GM23338 (cell line): ENCODE data around the gene BAD. TPM values are rescaled to one million over a fixed set of nuclear protein-coding genes. Genes with fewer than 3 reads are reported as not detected.

Source experiments
- ATAC-seq: fragments of 200-7000 bp; cut with Tn5 transposase; 3 replicates; pipeline ENCODE4 v1.9.1; 2020
- DNase-seq: peaks from one replicate; pipeline ENCODE4 v3.0.0-alpha.2; 2015; ENCODE audit warnings: low spot score
- H2AFZ ChIP-seq: fragments of 200-600 bp; sonication (generic); 2 replicates; pipeline ENCODE4 v1.8.0; 2016; ENCODE audit warnings: antibody characterized with exemption, mild to moderate bottlenecking, moderate library complexity
- H3F3A ChIP-seq: fragments of 200-600 bp; sonication (generic); replicated peaks from 2 replicates; pipeline ENCODE4 v1.8.0; 2017; ENCODE audit warnings: antibody characterized with exemption, mixed run types, low read depth
- H3K27ac ChIP-seq: fragments of 200-600 bp; sonication (generic); 2 replicates; pipeline ENCODE4 v1.6.1; 2016; ENCODE audit warnings: low read depth
- H3K27me3 ChIP-seq: fragments of 200-600 bp; sonication (generic); 2 replicates; pipeline ENCODE4 v1.8.0; 2016; ENCODE audit warnings: mild to moderate bottlenecking, mixed run types, moderate library complexity; ENCODE audit not compliant: insufficient read depth
- H3K36me3 ChIP-seq: fragments of 200-600 bp; sonication (generic); 2 replicates; pipeline ENCODE4 v1.8.0; 2016; ENCODE audit warnings: mild to moderate bottlenecking; ENCODE audit not compliant: insufficient read depth
- H3K4me1 ChIP-seq: fragments of 200-600 bp; sonication (generic); 2 replicates; pipeline ENCODE4 v1.8.0; 2016; ENCODE audit warnings: mild to moderate bottlenecking, moderate library complexity; ENCODE audit not compliant: insufficient read depth
- H3K4me2 ChIP-seq: fragments of 200-600 bp; sonication (generic); 2 replicates; pipeline ENCODE4 v1.7.1; 2017; ENCODE audit warnings: mixed run types
- H3K4me3 ChIP-seq: fragments of 200-600 bp; sonication (generic); 2 replicates; pipeline ENCODE4 v1.6.1; 2016; ENCODE audit warnings: mixed run types
- H3K79me2 ChIP-seq: fragments of 200-600 bp; sonication (generic); replicated peaks from 2 replicates; pipeline ENCODE4 v1.8.0; 2017; ENCODE audit warnings: mild to moderate bottlenecking; ENCODE audit not compliant: insufficient read depth
- H3K9me2 ChIP-seq: fragments of 200-600 bp; sonication (generic); 2 replicates; pipeline ENCODE4 v1.8.0; 2017; ENCODE audit not compliant: insufficient read depth
- H4K20me1 ChIP-seq: fragments of 200-600 bp; sonication (generic); replicated peaks from 2 replicates; pipeline ENCODE4 v1.8.0; 2017; ENCODE audit warnings: mild to moderate bottlenecking; ENCODE audit not compliant: insufficient read depth
- H3K27ac Mint-ChIP-seq: 2 replicates; pipeline ENCODE4 v1.8.0; 2020; ENCODE audit warnings: inconsistent platforms, mild to moderate bottlenecking, moderate library complexity, mixed read lengths
- H3K27me3 Mint-ChIP-seq: 3 replicates; pipeline ENCODE4 v1.8.0; 2022; ENCODE audit warnings: low read depth, mild to moderate bottlenecking, moderate library complexity, mixed read lengths, inconsistent platforms; ENCODE audit not compliant: insufficient read depth, poor library complexity
- H3K36me3 Mint-ChIP-seq: 3 replicates; pipeline ENCODE4 v1.8.0; 2021; ENCODE audit warnings: low read depth, mild to moderate bottlenecking, inconsistent platforms, moderate library complexity, mixed read lengths
- H3K4me1 Mint-ChIP-seq: 3 replicates; pipeline ENCODE4 v1.8.0; 2020; ENCODE audit warnings: mild to moderate bottlenecking, inconsistent platforms, mixed read lengths
- H3K4me3 Mint-ChIP-seq: 3 replicates; pipeline ENCODE4 v1.8.0; 2021; ENCODE audit warnings: moderate library complexity, mild to moderate bottlenecking, inconsistent platforms, mixed read lengths
- H3K9me3 Mint-ChIP-seq: 3 replicates; pipeline ENCODE4 v1.8.0; 2020; ENCODE audit warnings: moderate library complexity, mild to moderate bottlenecking, inconsistent platforms, mixed read lengths
- CREB1 ChIP-seq: fragments of 250-450 bp; sonication (Bioruptor Pico); IDR thresholded peaks from 2 replicates; pipeline ENCODE4 v1.5.0; 2020; ENCODE audit warnings: low read depth, mild to moderate bottlenecking, moderate library complexity
- EZH2phosphoT487 ChIP-seq: fragments of 200-600 bp; sonication (generic); IDR thresholded peaks from one replicate; pipeline ENCODE4 v1.8.1; 2018; ENCODE audit warnings: antibody characterized with exemption; ENCODE audit not compliant: unreplicated experiment
- JUNB ChIP-seq: IDR thresholded peaks from one replicate; pipeline ENCODE4 v1.6.1; 2016; ENCODE audit warnings: antibody characterized with exemption; ENCODE audit not compliant: unreplicated experiment
- POLR2AphosphoS5 ChIP-seq: IDR thresholded peaks from 2 replicates; pipeline ENCODE4 v1.6.1; 2016; ENCODE audit warnings: antibody characterized with exemption, low read depth
- ZNF331 ChIP-seq: fragments of 250-450 bp; sonication (Bioruptor Pico); IDR thresholded peaks from 2 replicates; pipeline ENCODE4 v1.5.0; 2020; ENCODE audit warnings: low read depth, mild to moderate bottlenecking, moderate library complexity
- polyA plus RNA-seq: library from polyadenylated mRNA; unstranded; fragments of >200 nt; fragmentation: Nextera tagmentation; extraction: Ambion mirVana; gene quantifications from 2 replicates; pipeline ENCODE4 v1.2.1, GENCODE V29; 2016
- total RNA-seq: library from RNA; depleted of rRNA; stranded (reverse); fragments of >200 nt; shearing (Covaris generic); gene quantifications from 2 replicates; pipeline ENCODE4 v1.2.3, GENCODE V29; 2014
- TF ChIP-seq, protein P1 (sequence below): fragments of 250-450 bp; sonication (Bioruptor Pico); IDR thresholded peaks from 2 replicates; pipeline ENCODE4 v1.5.0; 2020; ENCODE audit warnings: mild to moderate bottlenecking, moderate library complexity
- TF ChIP-seq, protein P2 (sequence below), 2 experiments: fragments of 200-600 bp in 1 of 2; sonication (generic) in 1 of 2; conservative IDR thresholded peaks; 2 replicates each; pipeline versions ENCODE4 v1.5.1 to v1.6.1; 2016 to 2017; ENCODE audit warnings: antibody characterized with exemption in 2 of 2, low read depth in 2 of 2, mild to moderate bottlenecking in 2 of 2, moderate library complexity in 1 of 2

BAD gene
- total and polyA plus RNA-seq, 2 experiments from 2014 or later = 46.3 to 46.4 TPM

GRCh38 chr11:64296236-64296635 lies 11.8 kb upstream of the BAD start:
- H3F3A ChIP-seq = peaks cover 20% of the 10 kb centered on the region
- H3K4me1 ChIP-seq = peaks cover 7% of the 10 kb centered on the region; the same call in 1 of the 2 replicates
- peaks cover 16% of the 10 kb centered on the region for H4K20me1 ChIP-seq
- Mint-ChIP-seq H3K9me3 (no peaks in the 10 kb centered on the region; the same call in 1 of the 3 replicates), H3K27me3 (peaks cover 93% of the 10 kb centered on the region), H3K27ac (no peak overlapping the region), H3K4me3 (no peak overlapping the region), H3K36me3 (no peaks in the 10 kb centered on the region; the same call in 2 of the 3 replicates), H3K4me1 (peaks cover 13% of the 10 kb centered on the region)
- H3K4me2 ChIP-seq = peak overlapping the region; percentile 74; the same call in 1 of the 2 replicates
- TF ChIP-seq, protein P1, sequence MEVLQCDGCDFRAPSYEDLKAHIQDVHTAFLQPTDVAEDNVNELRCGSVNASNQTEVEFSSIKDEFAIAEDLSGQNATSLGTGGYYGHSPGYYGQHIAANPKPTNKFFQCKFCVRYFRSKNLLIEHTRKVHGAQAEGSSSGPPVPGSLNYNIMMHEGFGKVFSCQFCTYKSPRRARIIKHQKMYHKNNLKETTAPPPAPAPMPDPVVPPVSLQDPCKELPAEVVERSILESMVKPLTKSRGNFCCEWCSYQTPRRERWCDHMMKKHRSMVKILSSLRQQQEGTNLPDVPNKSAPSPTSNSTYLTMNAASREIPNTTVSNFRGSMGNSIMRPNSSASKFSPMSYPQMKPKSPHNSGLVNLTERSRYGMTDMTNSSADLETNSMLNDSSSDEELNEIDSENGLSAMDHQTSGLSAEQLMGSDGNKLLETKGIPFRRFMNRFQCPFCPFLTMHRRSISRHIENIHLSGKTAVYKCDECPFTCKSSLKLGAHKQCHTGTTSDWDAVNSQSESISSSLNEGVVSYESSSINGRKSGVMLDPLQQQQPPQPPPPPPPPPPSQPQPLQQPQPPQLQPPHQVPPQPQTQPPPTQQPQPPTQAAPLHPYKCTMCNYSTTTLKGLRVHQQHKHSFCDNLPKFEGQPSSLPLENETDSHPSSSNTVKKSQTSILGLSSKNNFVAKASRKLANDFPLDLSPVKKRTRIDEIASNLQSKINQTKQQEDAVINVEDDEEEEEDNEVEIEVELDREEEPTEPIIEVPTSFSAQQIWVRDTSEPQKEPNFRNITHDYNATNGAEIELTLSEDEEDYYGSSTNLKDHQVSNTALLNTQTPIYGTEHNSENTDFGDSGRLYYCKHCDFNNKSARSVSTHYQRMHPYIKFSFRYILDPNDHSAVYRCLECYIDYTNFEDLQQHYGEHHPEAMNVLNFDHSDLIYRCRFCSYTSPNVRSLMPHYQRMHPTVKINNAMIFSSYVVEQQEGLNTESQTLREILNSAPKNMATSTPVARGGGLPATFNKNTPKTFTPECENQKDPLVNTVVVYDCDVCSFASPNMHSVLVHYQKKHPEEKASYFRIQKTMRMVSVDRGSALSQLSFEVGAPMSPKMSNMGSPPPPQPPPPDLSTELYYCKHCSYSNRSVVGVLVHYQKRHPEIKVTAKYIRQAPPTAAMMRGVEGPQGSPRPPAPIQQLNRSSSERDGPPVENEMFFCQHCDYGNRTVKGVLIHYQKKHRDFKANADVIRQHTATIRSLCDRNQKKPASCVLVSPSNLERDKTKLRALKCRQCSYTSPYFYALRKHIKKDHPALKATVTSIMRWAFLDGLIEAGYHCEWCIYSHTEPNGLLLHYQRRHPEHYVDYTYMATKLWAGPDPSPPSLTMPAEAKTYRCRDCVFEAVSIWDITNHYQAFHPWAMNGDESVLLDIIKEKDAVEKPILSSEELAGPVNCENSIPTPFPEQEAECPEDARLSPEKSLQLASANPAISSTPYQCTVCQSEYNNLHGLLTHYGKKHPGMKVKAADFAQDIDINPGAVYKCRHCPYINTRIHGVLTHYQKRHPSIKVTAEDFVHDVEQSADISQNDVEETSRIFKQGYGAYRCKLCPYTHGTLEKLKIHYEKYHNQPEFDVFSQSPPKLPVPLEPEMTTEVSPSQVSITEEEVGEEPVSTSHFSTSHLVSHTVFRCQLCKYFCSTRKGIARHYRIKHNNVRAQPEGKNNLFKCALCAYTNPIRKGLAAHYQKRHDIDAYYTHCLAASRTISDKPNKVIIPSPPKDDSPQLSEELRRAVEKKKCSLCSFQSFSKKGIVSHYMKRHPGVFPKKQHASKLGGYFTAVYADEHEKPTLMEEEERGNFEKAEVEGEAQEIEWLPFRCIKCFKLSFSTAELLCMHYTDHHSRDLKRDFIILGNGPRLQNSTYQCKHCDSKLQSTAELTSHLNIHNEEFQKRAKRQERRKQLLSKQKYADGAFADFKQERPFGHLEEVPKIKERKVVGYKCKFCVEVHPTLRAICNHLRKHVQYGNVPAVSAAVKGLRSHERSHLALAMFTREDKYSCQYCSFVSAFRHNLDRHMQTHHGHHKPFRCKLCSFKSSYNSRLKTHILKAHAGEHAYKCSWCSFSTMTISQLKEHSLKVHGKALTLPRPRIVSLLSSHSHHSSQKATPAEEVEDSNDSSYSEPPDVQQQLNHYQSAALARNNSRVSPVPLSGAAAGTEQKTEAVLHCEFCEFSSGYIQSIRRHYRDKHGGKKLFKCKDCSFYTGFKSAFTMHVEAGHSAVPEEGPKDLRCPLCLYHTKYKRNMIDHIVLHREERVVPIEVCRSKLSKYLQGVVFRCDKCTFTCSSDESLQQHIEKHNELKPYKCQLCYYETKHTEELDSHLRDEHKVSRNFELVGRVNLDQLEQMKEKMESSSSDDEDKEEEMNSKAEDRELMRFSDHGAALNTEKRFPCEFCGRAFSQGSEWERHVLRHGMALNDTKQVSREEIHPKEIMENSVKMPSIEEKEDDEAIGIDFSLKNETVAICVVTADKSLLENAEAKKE (CRISPR knock-in tag) = no peak
- TF ChIP-seq JUNB = no peak
- TF ChIP-seq CREB1 (CRISPR knock-in tag) = no peak
- no peak for TF ChIP-seq POLR2AphosphoS5
- TF ChIP-seq, protein P2, sequence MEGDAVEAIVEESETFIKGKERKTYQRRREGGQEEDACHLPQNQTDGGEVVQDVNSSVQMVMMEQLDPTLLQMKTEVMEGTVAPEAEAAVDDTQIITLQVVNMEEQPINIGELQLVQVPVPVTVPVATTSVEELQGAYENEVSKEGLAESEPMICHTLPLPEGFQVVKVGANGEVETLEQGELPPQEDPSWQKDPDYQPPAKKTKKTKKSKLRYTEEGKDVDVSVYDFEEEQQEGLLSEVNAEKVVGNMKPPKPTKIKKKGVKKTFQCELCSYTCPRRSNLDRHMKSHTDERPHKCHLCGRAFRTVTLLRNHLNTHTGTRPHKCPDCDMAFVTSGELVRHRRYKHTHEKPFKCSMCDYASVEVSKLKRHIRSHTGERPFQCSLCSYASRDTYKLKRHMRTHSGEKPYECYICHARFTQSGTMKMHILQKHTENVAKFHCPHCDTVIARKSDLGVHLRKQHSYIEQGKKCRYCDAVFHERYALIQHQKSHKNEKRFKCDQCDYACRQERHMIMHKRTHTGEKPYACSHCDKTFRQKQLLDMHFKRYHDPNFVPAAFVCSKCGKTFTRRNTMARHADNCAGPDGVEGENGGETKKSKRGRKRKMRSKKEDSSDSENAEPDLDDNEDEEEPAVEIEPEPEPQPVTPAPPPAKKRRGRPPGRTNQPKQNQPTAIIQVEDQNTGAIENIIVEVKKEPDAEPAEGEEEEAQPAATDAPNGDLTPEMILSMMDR (conservative IDR thresholded peaks at IDR 0.05; ENCODE audit: low read depth in 2 of 2) = no peak
- no peak for TF ChIP-seq ZNF331 (CRISPR knock-in tag)
- TF ChIP-seq EZH2phosphoT487 = no peak
- no peak for DNase-seq
- H3K27ac ChIP-seq = no peak overlapping the region
- H3K4me3 ChIP-seq = no peak overlapping the region
- no peaks in the 10 kb centered on the region for H3K9me2 ChIP-seq
- no peaks in the 10 kb centered on the region for H3K79me2 ChIP-seq
- ATAC-seq = no peak
- H2AFZ ChIP-seq = no peak overlapping the region
- peaks cover 100% of the 10 kb centered on the region for H3K27me3 ChIP-seq
- no peaks in the 10 kb centered on the region for H3K36me3 ChIP-seq
